Activated gamma-delta T cell treated with Interleukin-2 at 50 U/mL for 16 hours (primary cell): ENCODE data around the gene LNPEP.

Experiments
- DNase-seq: peaks from one replicate; pipeline ENCODE4 v3.0.0-alpha.2; 2020

Gene LNPEP

GRCh38 chr5:96935559-96936430 lies at the start of gene LNPEP:
Gene LNPEP, plus strand, starts transcription at chr5:96936080. Its CDS starts 76 bp downstream, at chr5:96936156.
- peak; percentile 93 for DNase-seq

- no peak for DNase-seq
Measured at GRCh38 chr5:96893342-96893741, 42.5 kb upstream of the LNPEP start.

GRCh38 chr5:96896276-96896675 lies 39.6 kb upstream of the LNPEP start:
- DNase-seq = no peak

GRCh38 chr5:96896806-96897205 lies 39.1 kb upstream of the LNPEP start:
- no peak for DNase-seq

GRCh38 chr5:96901384-96901783 lies 34.5 kb upstream of the LNPEP start:
- no peak for DNase-seq

GRCh38 chr5:96901841-96902240 lies 34.0 kb upstream of the LNPEP start:
- no peak for DNase-seq

- DNase-seq = no peak
Measured at GRCh38 chr5:96902876-96903275, 33.0 kb upstream of the LNPEP start.

GRCh38 chr5:96903300-96903699 lies 32.6 kb upstream of the LNPEP start:
- DNase-seq = no peak

GRCh38 chr5:96904054-96904931 lies 31.6 kb upstream of the LNPEP start:
- no peak for DNase-seq

- no peak for DNase-seq
Measured at GRCh38 chr5:96905864-96906263, 30.0 kb upstream of the LNPEP start.

- no peak for DNase-seq
Measured at GRCh38 chr5:96909003-96909402, 26.9 kb upstream of the LNPEP start.

- no peak for DNase-seq
Measured at GRCh38 chr5:96909435-96909834, 26.4 kb upstream of the LNPEP start.

- DNase-seq = no peak
Measured at GRCh38 chr5:96911139-96911538, 24.7 kb upstream of the LNPEP start.

- no peak for DNase-seq
Measured at GRCh38 chr5:96913233-96913632, 22.6 kb upstream of the LNPEP start.

GRCh38 chr5:96919754-96920197 lies 16.1 kb upstream of the LNPEP start:
- no peak for DNase-seq

GRCh38 chr5:96920744-96921355 lies 15.0 kb upstream of the LNPEP start:
- no peak for DNase-seq

- no peak for DNase-seq
Measured at GRCh38 chr5:96922499-96923244, 13.2 kb upstream of the LNPEP start.

GRCh38 chr5:96924016-96924443 lies 11.8 kb upstream of the LNPEP start:
- DNase-seq = no peak

GRCh38 chr5:96926276-96926675 lies 9.6 kb upstream of the LNPEP start:
- DNase-seq = no peak

GRCh38 chr5:96927008-96927407 lies 8.9 kb upstream of the LNPEP start:
- no peak for DNase-seq

- DNase-seq = no peak
Measured at GRCh38 chr5:96928931-96929708, 6.8 kb upstream of the LNPEP start.

GRCh38 chr5:96930058-96930457 lies 5.8 kb upstream of the LNPEP start:
- DNase-seq = no peak
